NCI-H2227 (cell line): ENCODE results near the gene CHRNB1.
"Not testable (repeated sequence)": the region's sequence is repeated elsewhere in the genome, so short reads cannot be mapped to it uniquely, and the experiment has no call there.

Experiments
- DNase-seq: peaks from one replicate; lab custom pipeline; 2025; ENCODE audit not compliant: unreplicated experiment; lab: John Stamatoyannopoulos, UW

Gene CHRNB1

GRCh38 chr17:7482742-7483088 lies 37.9 kb downstream of the CHRNB1 start:
- DNase-seq, result not testable (repeated sequence)

DNA sequence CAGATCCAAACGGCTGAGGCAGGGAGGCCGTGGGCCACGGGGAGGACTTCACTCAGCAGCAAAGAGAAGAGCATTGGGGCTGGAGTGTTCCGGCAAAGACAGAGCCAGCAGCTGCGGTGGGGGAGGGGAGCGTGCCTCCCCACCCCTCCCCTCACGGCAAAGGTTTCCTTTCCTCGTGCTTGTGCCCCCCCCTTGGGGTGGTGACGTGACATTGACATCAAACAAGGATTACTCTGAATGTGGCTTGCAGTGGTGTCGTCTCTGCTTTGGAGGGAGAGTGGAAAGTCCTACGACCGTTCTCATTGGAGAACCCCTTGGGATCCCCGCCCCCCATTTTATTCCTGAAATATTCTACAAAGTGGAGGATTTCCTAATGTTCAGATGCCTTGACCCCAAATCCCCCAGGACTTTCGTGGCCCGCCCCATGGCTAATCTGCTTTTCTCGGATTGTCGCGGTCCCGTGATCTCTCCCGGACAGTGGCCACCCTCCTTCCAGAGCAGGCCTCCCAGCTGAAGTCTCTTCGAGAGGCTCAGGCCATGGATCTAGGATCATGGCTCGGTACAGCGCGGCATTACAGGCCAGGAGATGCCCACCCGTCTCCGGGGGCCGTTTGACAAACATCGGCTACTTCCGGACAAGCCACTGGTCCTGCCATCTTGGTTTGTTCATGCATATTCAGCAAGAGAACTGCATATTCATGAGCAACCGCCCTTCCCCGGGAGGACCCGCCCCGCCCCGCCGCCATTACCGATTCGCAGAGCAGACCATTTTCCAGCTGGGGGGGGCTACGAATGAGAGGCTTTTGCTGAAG lies 38.6 kb downstream of the CHRNB1 start:
- peak; percentile 93 for DNase-seq

- peak; percentile 95 for DNase-seq
Measured at GRCh38 chr17:7484067-7484918, 39.4 kb downstream of the CHRNB1 start, which contains the start of gene POLR2A. Gene POLR2A (plus strand): TSS chr17:7484366.

GRCh38 chr17:7484919-7485377 lies 40.1 kb downstream of the CHRNB1 start:
- no peak for DNase-seq

GRCh38 chr17:7486181-7486580 lies 41.3 kb downstream of the CHRNB1 start:
- DNase-seq, result no peak

GRCh38 chr17:7490144-7490543 lies 45.3 kb downstream of the CHRNB1 start:
- no peak for DNase-seq

DNA sequence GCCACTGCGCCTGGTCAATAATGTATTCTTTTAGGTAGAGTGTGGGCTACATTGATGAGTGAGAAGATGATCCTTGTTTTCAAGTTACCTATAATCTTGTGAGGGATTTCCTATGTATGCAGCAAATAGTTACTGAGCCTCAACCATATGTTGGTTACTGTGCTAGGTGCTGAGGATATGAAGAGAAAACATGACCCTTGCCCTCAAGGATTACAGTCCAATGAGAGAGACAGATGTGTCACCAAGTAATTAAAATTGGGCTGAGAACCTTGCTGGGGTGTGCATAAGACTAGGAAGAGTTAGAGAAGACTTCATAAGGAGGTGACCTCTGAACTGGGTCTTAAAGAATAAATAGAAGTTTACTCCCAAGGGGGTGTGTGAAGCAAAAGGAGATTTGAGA lies 46.7 kb downstream of the CHRNB1 start:
- DNase-seq, result no peak

DNA sequence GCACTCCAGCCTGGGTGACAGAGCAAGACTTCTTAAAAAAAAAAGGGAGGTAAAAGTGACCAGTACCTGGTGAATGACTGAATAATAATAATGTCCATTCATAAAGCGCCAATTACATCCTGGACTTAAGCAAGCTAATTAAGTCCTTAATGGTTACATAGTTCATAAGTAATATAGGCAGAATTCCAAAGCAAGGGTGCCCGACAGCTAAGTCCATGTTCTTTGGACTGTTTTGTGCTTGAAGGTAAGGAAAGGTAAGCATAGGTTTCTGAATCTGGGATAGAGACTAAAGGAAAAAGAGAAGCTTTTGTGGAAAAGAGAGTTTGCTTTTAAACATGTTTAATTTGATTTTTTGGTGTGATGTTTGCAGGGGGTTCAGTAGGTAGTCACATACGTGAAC lies 49.1 kb downstream of the CHRNB1 start:
- DNase-seq, result no peak

GRCh38 chr17:7495906-7496434 lies 51.1 kb downstream of the CHRNB1 start:
- no peak for DNase-seq

DNA sequence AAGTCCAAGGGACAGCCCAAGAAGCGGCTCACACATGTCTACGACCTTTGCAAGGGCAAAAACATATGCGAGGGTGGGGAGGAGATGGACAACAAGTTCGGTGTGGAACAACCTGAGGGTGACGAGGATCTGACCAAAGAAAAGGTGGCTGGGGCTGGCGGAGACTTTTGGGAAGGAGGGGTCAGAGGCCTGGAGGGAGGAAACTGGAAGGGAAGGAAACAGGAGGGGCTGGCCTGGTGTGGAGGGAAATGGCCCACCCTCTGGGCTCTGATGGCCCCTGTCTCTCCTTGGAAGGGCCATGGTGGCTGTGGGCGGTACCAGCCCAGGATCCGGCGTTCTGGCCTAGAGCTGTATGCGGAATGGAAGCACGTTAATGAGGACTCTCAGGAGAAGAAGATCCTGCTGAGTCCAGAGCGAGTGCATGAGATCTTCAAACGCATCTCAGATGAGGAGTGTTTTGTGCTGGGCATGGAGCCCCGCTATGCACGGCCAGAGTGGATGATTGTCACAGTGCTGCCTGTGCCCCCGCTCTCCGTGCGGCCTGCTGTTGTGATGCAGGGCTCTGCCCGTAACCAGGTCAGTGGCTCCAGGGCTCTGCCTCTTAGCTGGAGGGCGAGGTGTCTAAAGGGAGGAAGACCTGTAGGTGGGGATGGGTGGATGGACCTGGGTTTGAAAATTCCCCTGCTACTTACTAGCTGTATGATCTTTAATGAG lies 51.8 kb downstream of the CHRNB1 start:
- DNase-seq, result no peak

DNA sequence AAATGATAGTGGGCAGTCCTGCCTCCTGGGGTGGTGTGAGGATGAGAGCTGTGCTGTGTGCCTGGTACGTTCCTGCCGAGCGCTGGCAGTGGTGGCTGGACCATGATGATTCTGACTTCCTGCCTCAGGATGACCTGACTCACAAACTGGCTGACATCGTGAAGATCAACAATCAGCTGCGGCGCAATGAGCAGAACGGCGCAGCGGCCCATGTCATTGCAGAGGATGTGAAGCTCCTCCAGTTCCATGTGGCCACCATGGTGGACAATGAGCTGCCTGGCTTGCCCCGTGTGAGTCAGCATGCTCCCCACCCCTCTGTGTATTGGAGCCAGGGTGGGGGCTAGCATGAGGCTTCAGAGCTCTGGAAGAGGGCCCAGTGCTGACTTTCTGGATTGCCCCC lies 52.4 kb downstream of the CHRNB1 start:
- no peak for DNase-seq

GRCh38 chr17:7497636-7498035 lies 52.8 kb downstream of the CHRNB1 start:
- no peak for DNase-seq

DNA sequence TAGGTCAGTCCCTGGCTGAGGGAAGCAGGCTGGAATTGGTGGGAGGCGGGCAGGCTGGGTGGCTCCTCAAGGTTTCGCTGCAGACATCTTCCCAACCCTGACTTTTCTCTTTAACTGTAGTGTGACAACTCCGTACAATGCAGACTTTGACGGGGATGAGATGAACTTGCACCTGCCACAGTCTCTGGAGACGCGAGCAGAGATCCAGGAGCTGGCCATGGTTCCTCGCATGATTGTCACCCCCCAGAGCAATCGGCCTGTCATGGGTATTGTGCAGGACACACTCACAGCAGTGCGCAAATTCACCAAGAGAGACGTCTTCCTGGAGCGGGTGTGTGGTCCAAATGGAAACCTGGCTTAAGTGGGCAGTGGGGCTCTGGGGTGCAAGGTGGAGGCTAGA lies 54.3 kb downstream of the CHRNB1 start:
- DNase-seq, result no peak

DNA sequence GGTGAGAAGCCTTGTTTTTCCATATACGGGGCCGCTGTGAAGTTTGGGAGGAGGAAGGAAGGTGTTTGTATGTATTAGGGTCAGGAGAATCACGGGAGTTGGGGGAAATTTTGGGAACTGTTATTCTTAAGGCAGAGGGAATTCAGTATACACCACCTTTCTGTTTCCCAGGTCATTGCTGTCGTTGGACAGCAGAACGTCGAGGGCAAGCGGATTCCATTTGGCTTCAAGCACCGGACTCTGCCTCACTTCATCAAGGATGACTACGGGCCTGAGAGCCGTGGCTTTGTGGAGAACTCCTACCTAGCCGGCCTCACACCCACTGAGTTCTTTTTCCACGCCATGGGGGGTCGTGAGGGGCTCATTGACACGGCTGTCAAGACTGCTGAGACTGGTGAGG lies 56.9 kb downstream of the CHRNB1 start:
- DNase-seq, result no peak

GRCh38 chr17:7502171-7502847 lies 57.4 kb downstream of the CHRNB1 start:
- DNase-seq, result no peak

GRCh38 chr17:7502987-7503386 lies 58.1 kb downstream of the CHRNB1 start:
- DNase-seq, result no peak

DNA sequence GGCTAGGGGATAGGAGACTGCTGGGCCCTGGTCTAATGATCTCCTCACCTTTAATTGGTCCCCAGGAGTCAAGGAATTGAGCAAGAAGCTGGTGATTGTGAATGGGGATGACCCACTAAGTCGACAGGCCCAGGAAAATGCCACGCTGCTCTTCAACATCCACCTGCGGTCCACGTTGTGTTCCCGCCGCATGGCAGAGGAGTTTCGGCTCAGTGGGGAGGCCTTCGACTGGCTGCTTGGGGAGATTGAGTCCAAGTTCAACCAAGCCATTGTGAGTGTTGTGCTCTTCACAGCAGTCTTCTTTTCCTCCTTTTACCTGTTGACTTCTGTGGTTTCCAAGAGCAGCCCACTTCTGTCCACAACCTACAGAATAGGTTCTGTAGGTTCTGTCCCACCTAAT lies 58.7 kb downstream of the CHRNB1 start:
- DNase-seq, result no peak
